ENCODE data around the gene ISCA1.
A peak's percentile ranks its signal among the peaks of the same experiment; 100 is the strongest.
"Not testable (repeated sequence)": the region's sequence is repeated elsewhere in the genome, so short reads cannot be mapped to it uniquely, and the experiment has no call there.

The ISCA1 gene

DNA sequence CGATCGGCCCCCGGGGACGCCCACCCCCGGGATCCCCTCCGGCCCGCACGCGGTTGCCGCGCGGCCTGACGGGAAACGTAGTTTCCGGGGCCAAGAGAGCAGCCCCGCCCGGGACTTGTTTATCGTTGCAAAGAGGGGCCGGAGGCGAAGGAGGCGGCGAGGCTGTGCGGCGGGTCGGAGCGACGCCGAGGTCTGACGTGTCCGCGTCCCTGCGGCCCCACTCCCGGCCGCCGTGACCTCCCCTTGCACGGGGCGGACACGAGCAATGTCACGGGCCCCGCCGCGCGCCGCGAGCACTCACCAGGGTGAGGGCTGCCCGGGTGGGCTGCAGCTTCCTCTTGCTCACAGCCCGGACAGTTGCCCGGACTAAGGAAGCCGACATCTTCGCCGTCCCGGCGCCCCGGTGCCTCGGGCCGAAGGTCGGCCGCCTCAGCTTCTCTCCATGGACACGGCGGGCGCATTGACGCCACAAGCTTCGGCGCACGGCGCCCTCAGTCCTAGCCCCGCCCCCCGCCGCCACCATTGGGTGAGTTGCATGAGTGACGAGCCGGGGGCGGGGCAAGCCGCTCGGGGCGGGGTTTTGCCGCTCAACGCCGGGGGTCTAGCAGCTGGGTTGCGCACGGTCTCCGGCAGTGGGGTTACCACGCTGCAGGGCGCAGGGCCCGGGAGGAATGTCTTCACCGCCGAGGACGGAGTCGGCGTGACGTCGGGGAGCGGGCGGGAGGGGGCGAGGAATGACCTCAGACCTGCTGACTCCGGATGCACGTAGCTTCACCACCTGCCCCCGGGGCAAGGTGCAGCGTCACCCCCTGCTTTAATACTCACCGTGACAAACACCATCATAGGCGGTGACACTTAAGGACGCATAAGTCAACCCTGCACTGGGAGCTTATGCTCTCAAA, at the start of gene ISCA1:
Gene ISCA1 (minus strand): TSS at position 462 of the 902 bp plus-strand sequence. CDS start 80 bp downstream, at position 382.
- peak; percentile 97 for DNase-seq (ENCODE audit: low read depth)

DNA sequence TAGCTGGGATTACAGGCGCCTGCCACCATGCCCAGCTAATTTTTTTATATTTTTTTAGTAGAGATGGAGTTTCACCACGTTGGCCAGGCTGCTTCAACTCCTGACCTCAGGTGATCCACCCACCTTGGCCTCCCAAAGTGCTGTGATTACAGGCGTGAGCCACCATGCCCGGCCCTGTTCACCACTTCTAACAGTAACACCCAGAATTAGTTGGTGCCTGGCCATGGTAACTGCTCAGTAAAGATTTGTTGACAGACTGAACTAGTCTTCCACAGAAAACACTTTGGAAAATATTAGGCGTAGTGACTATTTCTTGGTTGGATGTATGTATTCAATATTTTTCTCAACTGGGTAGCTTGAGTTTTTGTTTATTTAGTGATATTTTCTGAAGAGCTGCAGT, 47.8 kb upstream of the ISCA1 start:
- DNase-seq (ENCODE audit: low read depth) = no peak

GRCh38 chr9:86329649-86330048, 47.3 kb upstream of the ISCA1 start:
- DNase-seq (ENCODE audit: low read depth) = no peak

- DNase-seq (ENCODE audit: low read depth) = no peak
Measured at GRCh38 chr9:86328156-86328555, 45.8 kb upstream of the ISCA1 start.

DNA sequence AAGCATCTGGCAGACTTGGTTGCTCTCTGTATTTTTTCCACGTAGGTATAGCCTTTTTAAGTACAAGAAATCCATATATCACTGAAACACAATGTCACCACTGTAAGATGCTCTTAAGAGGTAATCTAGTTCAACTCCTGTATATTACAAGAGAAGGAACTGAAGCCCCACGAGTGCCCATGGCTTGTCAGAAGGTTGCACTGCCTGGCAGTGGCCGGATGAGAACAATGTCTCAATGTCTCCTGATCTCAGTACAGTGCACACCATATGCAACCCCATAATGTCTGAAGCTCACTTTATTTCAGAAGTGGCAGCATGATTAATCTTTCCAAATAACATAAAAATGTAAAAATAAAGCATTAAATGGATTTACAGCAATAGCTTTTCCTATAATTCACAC, 44.2 kb upstream of the ISCA1 start:
- DNase-seq (ENCODE audit: low read depth) = no peak

- DNase-seq (ENCODE audit: low read depth) = no peak
Measured at GRCh38 chr9:86324901-86325300, 42.6 kb upstream of the ISCA1 start.

- DNase-seq (ENCODE audit: low read depth) = no peak
Measured at GRCh38 chr9:86324308-86324707, 42.0 kb upstream of the ISCA1 start.

GRCh38 chr9:86322973-86323644, 40.8 kb upstream of the ISCA1 start:
- DNase-seq (ENCODE audit: low read depth) = no peak

DNA sequence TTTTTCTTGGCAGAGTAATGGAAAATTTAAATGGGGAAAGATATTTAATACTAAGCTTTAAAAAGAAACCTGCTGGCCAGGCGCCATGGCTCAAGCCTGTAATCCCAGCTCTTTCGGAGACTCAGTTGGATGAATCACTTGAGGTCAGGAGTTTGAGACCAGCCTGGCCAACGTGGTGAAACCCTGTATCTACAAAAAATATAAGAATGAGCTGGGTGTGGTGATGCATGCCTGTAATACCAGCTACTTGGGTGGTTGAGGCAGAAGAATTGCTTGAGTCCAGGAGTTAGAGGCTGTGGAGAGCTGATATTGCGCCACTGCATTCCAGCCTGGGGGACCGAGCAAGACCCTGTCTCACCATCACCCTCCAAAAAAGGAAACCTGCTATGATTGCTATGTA, 39.0 kb upstream of the ISCA1 start:
- no peak for DNase-seq (ENCODE audit: low read depth)

DNA sequence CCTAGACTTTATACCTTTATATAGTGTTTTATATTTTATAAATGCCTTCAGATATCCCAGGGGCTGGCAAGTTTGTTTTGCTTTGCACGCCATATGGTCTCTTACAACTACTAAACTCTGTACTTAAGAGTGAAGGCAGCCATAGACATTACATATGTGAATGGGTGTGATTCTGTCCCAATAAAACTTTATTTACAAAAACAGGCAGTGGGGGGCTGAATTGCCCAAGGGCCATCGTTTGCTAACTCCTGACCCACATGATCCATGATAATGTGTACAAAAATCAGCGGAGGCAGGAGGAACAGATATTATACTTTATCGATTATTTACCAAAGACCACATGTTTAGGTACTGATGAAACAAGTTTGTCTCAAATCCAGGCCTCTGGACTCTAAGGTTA, 35.8 kb upstream of the ISCA1 start:
- no peak for DNase-seq (ENCODE audit: low read depth)

DNA sequence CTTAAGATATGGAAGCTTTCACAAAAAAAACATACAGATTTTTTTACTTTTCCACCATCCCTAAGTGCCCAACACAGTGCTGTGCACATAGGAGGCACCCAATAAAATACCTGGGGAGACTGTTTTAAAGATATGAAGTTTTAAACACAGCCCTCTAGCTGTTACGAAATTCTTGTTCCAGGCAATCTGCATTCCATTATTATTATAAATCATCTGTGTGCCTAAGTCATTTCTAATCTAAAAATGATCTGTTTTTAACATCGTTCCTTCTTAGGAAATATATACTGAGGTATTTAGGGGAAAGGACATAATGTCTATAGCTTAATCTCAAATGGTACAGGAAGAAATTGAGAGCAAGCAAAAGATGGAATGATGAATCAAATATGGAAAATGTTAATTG, 32.7 kb upstream of the ISCA1 start:
- DNase-seq (ENCODE audit: low read depth) = no peak

DNA sequence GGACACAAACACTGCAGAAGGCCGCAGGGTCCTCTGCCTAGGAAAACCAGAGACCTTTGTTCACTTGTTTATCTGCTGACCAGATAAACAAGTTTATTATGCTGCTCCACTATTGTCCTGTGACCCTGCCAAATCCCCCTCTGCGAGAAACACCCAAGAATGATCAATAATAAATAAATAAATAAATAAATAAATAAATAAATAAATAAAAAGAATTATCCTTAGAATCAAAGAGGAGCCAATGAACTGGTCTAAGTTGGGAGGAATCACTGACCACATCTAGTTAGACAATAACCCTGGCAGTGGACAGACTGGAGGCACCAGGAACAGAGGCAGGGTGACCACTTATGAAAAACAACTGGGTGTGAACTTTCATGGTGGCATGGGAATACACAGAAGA, 30.6 kb upstream of the ISCA1 start:
- not testable (repeated sequence) for DNase-seq (ENCODE audit: low read depth)

- DNase-seq (ENCODE audit: low read depth) = no peak
Measured at GRCh38 chr9:86308687-86309086, 26.3 kb upstream of the ISCA1 start.

DNA sequence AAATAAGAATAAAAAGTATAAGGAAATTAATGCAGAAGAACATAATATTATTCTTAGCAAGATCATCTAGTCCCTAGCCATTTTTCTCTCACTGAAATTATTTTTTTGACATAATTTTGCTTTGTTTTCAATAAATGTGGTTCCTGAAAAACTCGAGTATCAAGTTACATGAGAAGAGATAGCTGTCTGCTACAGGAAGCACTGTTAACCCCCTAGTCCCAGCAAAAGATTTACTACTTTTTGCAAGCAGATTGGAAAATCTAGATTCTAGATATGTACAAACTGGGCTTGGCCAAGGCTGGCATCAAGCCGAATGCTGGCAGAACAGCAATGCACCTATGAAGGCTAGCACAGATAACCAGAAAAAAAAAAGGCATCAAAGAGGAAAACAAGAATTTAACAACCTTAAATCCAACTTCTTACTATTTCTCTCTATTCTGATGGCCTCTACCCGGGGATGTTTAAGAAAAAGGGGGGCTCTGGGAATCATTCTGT, 21.9 kb upstream of the ISCA1 start:
- DNase-seq (ENCODE audit: low read depth) = no peak

DNA sequence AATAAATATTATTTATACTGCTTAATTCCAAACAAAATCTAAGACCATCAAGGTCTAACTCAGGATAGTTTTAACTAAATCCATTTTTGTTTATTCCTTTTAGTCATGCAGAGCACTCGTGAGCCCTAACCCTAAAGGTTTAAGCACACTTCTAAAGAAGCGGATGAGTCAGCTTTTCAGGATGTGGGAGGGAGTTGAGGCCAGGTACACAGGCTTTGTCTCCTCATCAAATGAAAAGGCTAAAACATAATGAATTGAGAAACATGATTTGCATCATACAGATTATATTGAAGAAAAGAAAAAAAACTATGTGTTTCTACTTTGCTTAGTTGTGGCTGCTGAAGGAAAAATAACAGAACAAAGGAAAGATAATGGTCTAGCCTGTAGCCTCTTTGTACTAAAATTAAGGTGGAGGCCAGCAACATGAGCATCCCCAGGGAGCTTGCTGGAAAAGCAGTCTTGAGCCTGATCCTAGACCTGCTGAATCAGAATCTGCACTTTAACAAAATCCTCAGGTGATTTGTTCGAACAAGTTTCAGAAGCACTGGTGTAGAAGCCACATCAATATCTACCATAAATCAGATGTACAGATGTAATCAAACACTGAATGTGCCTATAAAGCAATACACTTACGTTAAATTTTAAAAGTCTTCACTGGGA, 21.1 kb upstream of the ISCA1 start:
- no peak for DNase-seq (ENCODE audit: low read depth)

GRCh38 chr9:86301686-86302085, 19.3 kb upstream of the ISCA1 start:
- DNase-seq (ENCODE audit: low read depth) = no peak

GRCh38 chr9:86300701-86301100, 18.4 kb upstream of the ISCA1 start:
- no peak for DNase-seq (ENCODE audit: low read depth)

DNA sequence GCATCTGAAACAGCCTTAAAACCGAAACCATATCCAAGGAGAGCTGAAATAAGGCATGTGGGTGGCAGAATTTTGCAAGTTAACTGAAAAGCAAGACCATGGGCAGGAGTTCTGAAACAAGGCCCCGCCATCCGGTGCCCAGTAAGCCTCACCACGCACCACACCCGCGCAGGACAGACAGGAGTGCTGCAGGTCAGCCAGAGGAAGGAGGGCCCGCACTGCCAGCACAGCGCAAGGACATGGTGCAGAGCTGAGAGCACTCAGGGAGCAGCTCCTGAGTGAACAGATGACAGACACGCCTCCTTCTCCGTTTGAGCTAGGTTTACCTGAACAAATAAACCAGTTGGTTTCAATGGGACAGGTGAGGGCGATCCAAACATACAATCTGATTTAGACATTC, 16.5 kb upstream of the ISCA1 start:
- DNase-seq (ENCODE audit: low read depth) = no peak

GRCh38 chr9:86290341-86290740, 8.0 kb upstream of the ISCA1 start:
- DNase-seq (ENCODE audit: low read depth) = not testable (repeated sequence)

GRCh38 chr9:86288499-86289198, 6.3 kb upstream of the ISCA1 start:
- DNase-seq (ENCODE audit: low read depth) = no peak

DNA sequence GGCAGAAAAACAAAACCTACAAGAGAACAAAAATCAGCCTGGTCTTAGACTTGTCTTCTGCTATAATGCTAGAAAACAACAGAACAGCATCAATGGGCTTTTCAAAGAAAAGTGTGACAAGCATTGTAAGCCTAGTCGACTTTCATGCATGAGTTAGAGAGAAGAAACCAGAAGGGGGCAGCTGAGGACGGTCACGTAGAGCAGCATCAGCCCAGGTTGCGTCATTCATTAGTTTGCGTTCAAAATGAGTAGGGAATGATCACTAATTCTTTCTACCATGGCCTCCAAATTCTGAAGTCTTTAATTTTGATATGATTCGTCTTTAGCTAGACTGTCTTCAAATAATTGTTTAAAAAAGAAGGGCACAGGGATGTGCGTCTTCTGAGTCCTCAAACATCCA, 4.7 kb upstream of the ISCA1 start:
- DNase-seq (ENCODE audit: low read depth) = no peak

DNA sequence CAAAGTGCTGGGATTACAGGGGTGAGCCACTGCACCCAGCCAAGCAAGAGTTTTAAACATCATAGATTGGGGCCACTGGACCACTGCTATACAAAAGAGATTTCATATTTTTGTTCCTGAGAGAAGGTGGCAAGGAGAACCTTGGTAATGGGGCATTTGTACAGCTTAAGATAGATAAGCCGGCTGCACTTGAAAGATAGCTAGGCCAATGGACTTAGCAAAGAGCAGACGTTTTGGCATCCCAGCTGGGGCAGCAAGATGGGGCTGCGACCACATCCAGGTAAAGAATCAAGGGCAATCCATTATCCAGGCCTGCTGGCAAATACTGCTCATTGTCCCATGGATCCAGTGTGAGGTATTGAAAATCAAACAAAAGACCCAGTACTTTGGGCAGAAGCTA, 3.9 kb upstream of the ISCA1 start:
- no peak for DNase-seq (ENCODE audit: low read depth)

Data from stimulated activated CD8-positive, alpha-beta memory T cell treated with anti-CD3 and anti-CD28 coated beads, Interleukin-12 subunit alpha, Interleukin-12 subunit beta, amount 100 ng/mL, for 4 hours (primary cell).